ENCODE data around the gene RERE.
"Not testable (repeated sequence)": the region's sequence is repeated elsewhere in the genome, so short reads cannot be mapped to it uniquely, and the experiment has no call there.

Gene RERE

GRCh38 chr1:8807004-8807403 is 10.4 kb downstream of the RERE start:
- DNase-seq, result no peak

- DNase-seq, result no peak
Observed at GRCh38 chr1:8800416-8800815, 17.0 kb downstream of the RERE start.

GRCh38 chr1:8797216-8797615 is 20.2 kb downstream of the RERE start:
- no peak for DNase-seq

DNA sequence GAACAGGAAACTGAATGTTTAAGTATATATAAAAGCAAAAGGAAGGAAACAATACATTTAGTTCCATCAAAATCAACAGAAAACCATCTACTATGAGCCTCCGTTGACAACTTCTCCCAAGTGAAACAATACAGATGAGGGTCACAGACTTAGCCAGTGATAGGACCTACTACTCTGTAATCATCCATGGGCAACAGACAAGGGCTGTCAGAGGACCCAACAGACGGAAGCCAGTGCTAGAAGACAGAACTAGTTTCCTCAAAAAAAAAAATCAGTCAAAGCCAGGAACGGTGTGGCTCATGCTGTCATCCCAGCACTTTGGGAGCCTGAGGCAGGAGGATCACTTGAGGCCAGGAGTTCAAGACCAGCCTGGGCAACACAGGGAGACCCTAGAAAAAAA is 20.6 kb downstream of the RERE start:
- DNase-seq, result no peak

DNA sequence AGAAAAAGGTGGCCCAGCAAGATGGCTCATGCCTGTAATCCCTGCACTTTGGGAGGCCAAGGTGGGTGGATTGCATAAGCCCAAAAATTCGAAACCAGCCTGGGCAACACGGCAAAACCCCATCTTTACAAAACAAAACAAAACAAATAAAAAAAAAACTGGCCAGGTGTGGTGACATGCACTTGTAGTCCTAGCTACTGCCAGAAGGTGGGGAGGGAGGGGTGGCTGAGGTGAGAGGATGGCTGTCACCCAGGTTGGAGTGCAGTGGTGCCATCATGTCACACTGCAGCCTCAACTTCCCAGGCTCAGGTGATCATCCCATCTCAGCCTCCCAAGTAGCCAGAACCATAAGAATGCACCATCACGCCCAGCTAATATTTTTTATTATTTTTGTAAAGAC is 22.8 kb downstream of the RERE start:
- DNase-seq, result no peak

GRCh38 chr1:8791819-8792218 is 25.6 kb downstream of the RERE start:
- DNase-seq, result no peak

- no peak for DNase-seq
Observed at GRCh38 chr1:8790987-8791386, 26.5 kb downstream of the RERE start.

- DNase-seq, result no peak
Observed at GRCh38 chr1:8790478-8790877, 27.0 kb downstream of the RERE start.

GRCh38 chr1:8789314-8790214 is 27.9 kb downstream of the RERE start:
- DNase-seq, result no peak

GRCh38 chr1:8787218-8787617 is 30.2 kb downstream of the RERE start:
- DNase-seq, result no peak

DNA sequence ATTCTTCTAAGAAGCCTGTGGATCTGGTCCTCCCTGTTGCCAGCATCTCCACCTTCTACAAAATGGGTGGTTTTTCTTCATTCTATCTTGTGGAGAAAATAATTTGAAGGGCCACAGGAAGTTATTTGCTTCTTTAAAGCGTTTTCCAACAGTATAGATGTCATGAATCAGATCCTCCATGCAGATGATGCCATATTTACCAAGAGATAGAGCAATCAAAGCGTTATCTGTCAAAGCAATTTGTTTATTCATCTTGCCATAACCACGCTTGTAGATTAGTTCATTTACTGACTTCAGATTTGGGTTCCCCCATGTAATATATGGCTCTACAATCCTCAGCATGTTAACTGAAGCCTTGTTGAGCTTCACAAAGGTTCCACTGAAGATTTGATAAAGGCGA is 31.2 kb downstream of the RERE start:
- DNase-seq, result not testable (repeated sequence)

- DNase-seq, result no peak
Observed at GRCh38 chr1:8782955-8783354, 34.5 kb downstream of the RERE start.

- no peak for DNase-seq
Observed at GRCh38 chr1:8782001-8782620, 35.3 kb downstream of the RERE start.

DNA sequence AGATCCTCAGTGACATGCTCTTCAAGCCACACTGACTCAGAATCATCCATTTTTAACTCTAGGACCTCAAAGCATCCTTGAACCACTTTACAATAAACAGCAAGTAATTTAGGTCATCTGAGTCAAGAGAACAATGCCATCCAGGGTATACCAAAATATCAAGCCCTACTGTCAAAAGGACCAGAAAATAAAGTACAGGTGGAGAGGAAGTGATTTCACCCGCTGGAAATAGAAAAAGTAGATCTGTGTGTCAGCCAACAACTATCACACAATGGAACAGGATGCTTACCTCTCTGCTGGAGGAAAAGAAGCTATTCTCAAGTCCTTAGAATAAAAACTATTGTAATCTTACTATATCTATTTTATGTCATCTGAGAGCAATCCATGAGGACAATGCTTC is 37.0 kb downstream of the RERE start:
- no peak for DNase-seq

DNA sequence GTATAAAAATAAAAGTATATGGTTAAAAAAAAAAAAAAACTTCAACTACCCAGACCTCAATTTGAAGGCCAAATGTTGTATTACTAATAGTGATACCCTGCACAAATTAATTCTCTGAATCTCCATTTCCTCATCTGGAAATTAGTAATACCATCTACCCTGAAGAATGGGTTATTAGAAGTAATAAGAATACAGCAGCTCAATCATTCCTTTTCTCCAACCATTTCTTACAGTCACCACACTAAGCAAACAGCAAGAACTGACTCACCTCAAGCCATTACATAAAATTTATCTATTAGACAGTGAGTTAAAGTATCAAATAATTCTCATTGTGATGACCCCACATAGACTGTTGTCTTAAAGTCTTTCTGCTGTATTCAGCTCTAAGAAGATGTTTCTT is 39.6 kb downstream of the RERE start:
- no peak for DNase-seq

DNA sequence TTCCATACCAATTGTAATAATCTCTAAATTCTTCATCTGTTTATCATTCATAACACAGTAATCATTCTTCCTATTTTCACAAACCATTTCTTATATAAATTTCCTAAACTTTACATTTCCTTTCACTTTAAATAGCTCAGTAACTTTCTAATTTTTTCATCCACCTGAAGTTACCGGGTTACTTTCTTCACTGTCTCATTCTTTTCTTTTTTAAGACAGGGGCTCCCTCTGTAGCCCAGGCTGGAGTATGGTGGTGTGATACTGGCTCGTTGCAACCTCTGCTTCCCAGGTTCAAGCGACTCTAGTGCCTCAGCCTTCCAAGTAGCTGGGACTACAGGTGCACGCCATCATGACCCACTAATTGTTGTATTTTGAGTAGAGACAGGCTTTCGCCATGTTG is 41.3 kb downstream of the RERE start:
- no peak for DNase-seq

DNA sequence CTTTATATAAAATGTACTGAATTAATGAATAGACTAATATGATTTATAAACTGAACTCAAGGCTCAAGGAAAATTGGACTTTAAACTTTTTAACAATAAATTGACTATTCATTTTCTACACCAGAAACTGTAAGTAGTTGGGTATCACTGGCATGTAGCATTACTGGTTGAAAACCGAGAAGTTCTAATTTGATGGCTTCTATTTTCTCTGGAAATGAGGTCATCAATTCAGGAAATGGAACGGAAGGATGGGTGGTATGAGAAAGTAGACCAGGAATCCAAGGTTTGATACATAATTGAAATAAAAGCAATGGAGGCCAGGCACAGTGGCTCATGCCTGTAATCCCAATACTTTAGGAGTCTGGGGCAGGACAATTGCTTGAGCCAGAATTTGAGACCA is 50.4 kb downstream of the RERE start:
- DNase-seq, result no peak

GRCh38 chr1:8765198-8765597 is 52.2 kb downstream of the RERE start:
- DNase-seq, result no peak

DNA sequence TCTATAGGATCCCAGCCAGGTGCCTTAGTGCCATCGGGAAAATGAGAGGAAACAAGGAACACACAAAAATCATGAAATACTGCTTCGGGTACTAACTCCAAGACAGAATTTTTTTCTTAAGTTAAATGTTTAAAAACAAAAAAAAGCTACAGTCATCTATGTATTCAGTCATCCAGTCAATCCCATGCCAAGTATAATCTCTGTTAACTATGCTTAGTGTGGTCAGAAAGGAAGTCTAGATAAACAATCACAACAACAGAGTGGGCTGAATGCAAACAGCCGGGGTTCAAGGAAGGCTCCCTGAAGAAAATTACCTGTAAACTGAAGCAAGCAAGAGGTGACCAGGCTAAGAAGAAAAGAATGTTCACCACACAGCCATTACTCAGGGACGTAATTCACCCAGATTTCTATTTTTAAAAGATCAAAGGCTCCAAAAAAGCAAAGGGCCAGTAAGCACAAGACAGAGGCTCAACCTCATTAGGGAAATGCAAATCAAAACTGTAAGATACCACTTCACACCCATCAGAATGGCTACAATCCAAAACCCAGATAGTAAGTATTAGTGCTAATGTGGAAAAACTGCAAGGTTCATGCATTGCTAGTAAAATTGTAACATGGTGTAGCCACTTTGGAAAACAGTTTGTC is 53.0 kb downstream of the RERE start:
- no peak for DNase-seq

GRCh38 chr1:8763888-8764287 is 53.6 kb downstream of the RERE start:
- DNase-seq, result no peak

- no peak for DNase-seq
Observed at GRCh38 chr1:8754993-8755392, 62.4 kb downstream of the RERE start.

DNA sequence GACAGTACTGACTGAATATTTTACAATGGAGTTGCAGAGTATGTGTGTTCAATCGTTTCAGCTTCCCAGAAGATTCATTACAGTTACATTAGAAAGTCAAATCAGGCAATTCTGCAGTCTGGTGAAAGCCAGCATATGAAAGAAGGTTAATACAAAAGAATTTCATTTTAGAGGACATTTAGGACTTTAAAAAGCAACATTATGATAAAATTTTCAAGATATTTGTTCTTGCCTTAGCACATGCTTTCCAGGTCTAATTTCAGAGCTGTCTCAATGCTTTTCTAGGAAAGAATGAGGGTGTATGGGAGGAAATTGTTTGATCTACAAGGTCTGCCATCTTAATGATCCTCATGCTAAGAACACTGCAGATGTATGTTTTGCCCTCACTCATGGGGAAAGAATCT is 63.2 kb downstream of the RERE start:
- DNase-seq, result no peak

GRCh38 chr1:8753736-8754135 is 63.7 kb downstream of the RERE start:
- DNase-seq, result no peak

Measured in anterior cingulate cortex (tissue), 58 donors.